SJCRH30 (cell line): ENCODE measurements around the gene ZNF580. TPM values are rescaled to one million over a fixed set of nuclear protein-coding genes. Genes with fewer than 3 reads are reported as not detected.

ENCODE experiments used
- DNase-seq, 2 experiments: peaks; one replicate each; pipeline ENCODE4 v3.0.0-alpha.2; 2015 to 2020
- H3K27ac ChIP-seq: fragments of 250-450 bp; sonication (Bioruptor Pico); 2 replicates; pipeline ENCODE4 v1.5.1; 2020; ENCODE audit warnings: mild to moderate bottlenecking, moderate library complexity
- H3K27me3 ChIP-seq: fragments of 250-450 bp; sonication (Bioruptor Pico); 2 replicates; pipeline ENCODE4 v1.5.1; 2020; ENCODE audit warnings: mild to moderate bottlenecking, moderate library complexity
- H3K36me3 ChIP-seq: fragments of 250-450 bp; sonication (Bioruptor Pico); 2 replicates; pipeline ENCODE4 v1.5.1; 2020; ENCODE audit warnings: mild to moderate bottlenecking, moderate library complexity
- H3K4me1 ChIP-seq: fragments of 250-450 bp; sonication (Bioruptor Pico); 2 replicates; pipeline ENCODE4 v1.5.1; 2020; ENCODE audit warnings: mild to moderate bottlenecking, moderate library complexity
- H3K4me3 ChIP-seq: fragments of 250-450 bp; sonication (Bioruptor Pico); 2 replicates; pipeline ENCODE4 v1.5.1; 2020; ENCODE audit warnings: mild to moderate bottlenecking, moderate library complexity
- H3K9me3 ChIP-seq: fragments of 250-450 bp; sonication (Bioruptor Pico); replicated peaks from 2 replicates; pipeline ENCODE4 v1.5.1; 2020; ENCODE audit warnings: mild to moderate bottlenecking, moderate library complexity
- total RNA-seq: library from RNA; depleted of rRNA; stranded (reverse); fragments of >200 nt; shearing (Covaris generic); gene quantifications from 2 replicates; pipeline ENCODE4 v1.2.3, GENCODE V29; 2014

ZNF580 gene
- total RNA-seq, 1 experiment from 2014 or later = 7.9 TPM

DNA sequence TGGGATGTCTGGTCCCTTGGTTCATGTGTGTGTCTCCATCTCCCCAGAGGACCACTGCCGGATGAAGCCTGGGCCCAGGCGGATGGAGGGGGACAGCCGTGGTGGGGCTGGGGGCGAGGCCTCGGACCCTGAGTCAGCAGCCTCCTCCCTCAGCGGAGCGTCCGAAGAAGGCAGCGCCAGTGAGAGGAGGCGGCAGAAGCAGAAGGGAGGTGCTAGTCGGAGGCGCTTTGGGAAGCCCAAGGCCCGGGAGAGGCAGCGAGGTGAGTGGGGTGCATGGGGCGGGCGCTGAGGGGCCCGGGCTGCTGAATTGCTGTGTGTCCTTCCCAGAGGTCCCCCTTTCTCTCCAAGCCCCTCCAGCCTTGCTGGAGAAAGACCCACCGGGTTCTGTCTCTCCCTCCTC, 10.4 kb downstream of the ZNF580 start:
- no peaks in the 10 kb centered on the region for H3K4me1 ChIP-seq
- peaks cover 8% of the 10 kb centered on the region; the same call in 1 of the 2 replicates for H3K36me3 ChIP-seq
- H3K27ac ChIP-seq = no peak overlapping the region
- H3K27me3 ChIP-seq = no peaks in the 10 kb centered on the region
- no peak for DNase-seq
- H3K9me3 ChIP-seq = no peaks in the 10 kb centered on the region
- H3K4me3 ChIP-seq = no peak overlapping the region

DNA sequence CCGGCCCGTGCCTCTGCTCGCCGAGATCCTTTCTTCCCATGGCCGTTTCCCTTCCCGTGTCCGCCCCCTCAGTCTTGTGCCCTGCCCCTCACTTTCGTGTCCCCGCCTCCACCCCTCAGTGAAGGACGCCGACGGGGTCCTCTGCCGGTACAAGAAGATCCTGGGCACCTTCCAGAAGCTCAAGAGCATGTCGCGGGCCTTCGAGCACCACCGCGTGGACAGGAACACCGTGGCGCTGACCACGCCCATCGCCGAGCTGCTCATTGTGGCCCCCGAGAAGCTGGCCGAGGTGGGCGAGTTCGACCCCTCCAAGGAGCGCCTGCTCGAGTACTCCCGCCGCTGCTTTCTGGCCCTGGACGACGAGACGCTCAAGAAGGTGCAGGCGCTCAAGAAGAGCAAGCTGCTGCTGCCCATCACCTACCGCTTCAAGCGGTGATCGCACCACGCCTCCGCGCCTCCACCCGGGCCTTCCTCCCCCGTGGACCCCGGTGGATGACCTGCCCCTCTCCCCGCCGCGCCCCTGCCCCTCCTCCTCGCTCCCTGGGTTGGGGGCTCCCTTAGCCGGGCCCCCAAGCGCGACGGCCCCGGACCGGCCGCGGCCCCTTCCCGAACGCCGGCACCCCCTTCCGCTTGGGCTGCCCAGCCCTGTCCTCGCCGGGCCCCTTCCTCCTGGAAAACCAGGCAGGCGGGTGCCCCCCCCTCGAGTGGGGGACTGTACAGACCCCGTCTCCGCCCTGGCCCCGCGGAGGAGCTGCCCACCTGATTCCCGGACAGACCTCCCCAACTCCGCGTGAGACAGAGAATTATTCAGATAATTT, 11.7 kb downstream of the ZNF580 start:
- Histone ChIP-seq H3K4me1 (0 out of 2 replicates have a peak, but pooled peaks cover 5% of the 10 kb centered on the region), H3K4me3 (no peak overlapping the region), H3K9me3 (no peaks in the 10 kb centered on the region), H3K27ac (no peak overlapping the region), H3K27me3 (no peaks in the 10 kb centered on the region), H3K36me3 (peaks cover 7% of the 10 kb centered on the region; the same call in 1 of the 2 replicates)
- DNase-seq = no peak

DNA sequence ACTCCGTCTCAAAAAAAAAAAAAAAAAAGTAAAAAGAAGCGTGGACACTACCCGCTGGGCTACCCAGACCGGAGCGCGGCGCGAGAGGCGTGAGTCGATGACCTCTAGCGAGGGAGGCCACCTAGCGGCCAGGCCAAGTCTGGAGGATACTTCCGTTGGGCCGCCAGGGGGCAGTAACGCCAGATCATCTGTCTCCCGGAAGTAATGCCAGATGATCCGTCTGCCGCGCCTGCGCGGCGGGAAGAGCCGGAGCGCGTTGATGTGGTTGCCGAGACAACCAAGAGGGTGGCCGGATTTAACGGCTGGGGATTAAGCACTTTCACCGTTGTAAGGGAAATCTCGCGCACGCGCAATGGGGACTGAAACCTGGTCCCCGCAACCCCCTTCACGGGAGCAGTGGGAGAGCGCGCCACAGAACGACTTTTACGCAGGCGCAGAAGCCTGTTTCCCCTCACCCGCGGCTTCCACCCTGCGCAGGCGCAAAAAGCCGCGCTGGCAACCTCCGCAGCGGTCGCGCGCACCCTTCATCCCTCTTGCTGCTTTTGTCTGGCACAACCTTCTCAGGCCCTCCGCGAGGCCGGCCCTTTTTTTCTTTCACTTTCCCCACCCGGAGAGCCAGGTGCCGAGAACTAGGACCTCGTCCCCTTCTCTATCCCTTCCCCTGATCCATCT, 13.0 kb downstream of the ZNF580 start:
- Histone ChIP-seq H3K9me3 (no peaks in the 10 kb centered on the region), H3K27ac (peak overlapping the region; percentile 98), H3K27me3 (no peaks in the 10 kb centered on the region), H3K4me3 (peak overlapping the region; percentile 87), H3K4me1 (0 out of 2 replicates have a peak, but pooled peaks cover 5% of the 10 kb centered on the region), H3K36me3 (peaks cover 7% of the 10 kb centered on the region; the same call in 1 of the 2 replicates)
- DNase-seq = peak; percentile 99

DNA sequence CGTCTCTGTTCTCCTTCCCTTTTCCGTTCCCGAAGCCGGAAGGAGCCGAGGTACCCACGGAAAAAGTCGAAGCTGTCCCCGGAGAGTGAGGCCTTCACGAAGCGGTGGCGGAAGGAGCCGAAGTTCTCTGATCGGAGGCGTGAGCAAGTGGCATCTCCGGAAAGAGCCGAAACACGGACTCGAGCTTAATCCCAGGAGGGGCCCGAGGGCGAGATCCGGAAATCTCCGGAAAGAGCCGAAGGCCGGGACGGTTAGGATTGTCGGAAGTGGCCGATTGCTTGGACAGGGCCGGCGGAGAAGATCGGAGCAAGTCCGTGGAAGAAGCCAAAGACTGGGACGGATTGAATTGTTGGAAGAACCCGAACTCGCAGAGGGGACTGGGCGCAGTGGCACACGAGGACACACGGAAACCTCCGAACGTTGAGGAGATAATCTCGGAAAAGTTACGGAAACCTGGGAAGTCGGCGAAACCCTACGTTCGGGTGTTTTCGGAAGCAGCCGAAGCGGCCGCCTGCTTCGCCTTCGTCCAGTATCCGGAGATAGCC, 13.6 kb downstream of the ZNF580 start:
- H3K27ac ChIP-seq = peak overlapping the region; percentile 98
- peaks cover 9% of the 10 kb centered on the region; the same call in 1 of the 2 replicates for H3K36me3 ChIP-seq
- no peaks in the 10 kb centered on the region for H3K27me3 ChIP-seq
- no peaks in the 10 kb centered on the region for H3K9me3 ChIP-seq
- peak overlapping the region; percentile 87 for H3K4me3 ChIP-seq
- H3K4me1 ChIP-seq = 0 out of 2 replicates have a peak, but pooled peaks cover 5% of the 10 kb centered on the region
- peak; percentile 99 for DNase-seq

DNA sequence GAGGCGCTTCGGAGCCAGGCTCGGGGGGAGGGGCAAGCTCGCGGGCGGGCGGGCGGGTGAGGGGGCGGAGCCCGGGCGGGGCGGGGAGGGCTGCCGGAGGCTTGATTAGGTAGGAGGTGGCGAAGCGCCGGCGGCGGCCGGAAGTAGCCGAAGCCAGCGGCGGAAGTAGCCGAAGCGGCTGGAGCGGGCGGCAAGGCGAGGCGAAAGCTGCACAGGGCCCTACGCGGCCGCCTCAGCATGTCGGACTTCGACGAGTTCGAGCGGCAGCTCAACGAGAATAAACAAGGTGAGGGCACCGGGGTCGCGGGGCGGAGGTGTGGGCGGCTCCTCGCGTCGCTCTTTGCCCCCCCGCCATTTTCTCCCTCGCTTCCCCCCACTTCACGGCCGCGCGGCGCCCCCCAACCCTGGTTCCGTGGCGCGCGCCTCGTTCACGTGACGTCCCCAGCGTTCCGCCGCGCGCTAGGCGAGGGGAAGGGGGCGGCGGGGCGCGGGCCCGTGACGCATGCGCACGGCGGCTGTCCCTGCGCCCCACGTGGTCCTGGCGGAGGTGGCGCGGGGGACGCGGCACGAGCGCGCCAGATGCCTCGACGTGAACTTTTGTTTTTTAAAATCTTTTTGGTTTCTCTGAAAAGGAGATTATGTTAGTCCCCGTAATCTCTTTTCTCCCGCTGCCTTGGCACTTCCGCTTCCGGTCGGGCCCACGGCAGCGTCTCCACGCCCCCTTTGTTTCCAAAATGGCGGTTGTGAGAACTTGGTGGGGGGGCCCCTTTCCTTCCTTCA, 14.3 kb downstream of the ZNF580 start, which contains the start of gene U2AF2:
Gene U2AF2 (plus strand): TSS at position 168 of the 780 bp plus-strand sequence. CDS start 70 bp downstream, at position 238.
- H3K4me3 ChIP-seq = peak within 1 kb of the TSS; percentile 87
- H3K4me1 ChIP-seq = 0 out of 2 replicates have a peak, but pooled peaks cover 5% of the 10 kb centered on the region
- peak within 1 kb of the TSS; percentile 98 for H3K27ac ChIP-seq
- H3K27me3 ChIP-seq = no peaks in the 10 kb centered on the region
- peaks cover 14% of the 10 kb centered on the region; the same call in 1 of the 2 replicates for H3K36me3 ChIP-seq
- peak; percentile 94 to 95 for DNase-seq
- no peaks in the 10 kb centered on the region for H3K9me3 ChIP-seq

DNA sequence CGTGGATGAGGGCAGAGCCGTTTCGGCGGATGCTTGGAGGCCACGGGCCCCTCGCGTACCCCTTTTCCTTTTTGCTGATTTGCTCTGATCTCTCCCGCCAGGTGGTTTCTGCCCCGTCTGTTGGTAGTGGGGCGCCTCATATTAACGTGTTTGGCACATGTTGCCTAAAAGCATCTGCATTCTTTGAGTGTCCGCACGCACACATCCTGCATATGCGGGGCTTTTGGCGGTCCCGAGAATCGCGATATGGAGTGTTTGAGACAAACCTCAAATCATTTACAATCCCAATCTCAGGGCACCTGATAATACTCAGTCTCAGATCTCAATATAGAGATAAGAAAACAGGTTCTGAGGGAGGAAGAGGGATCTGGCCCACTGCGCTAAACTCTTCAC, 14.8 kb downstream of the ZNF580 start:
- H3K4me3 ChIP-seq = peak overlapping the region; percentile 87
- peaks cover 14% of the 10 kb centered on the region; the same call in 1 of the 2 replicates for H3K36me3 ChIP-seq
- H3K27ac ChIP-seq = peak overlapping the region; percentile 98
- H3K27me3 ChIP-seq = no peaks in the 10 kb centered on the region
- 0 out of 2 replicates have a peak, but pooled peaks cover 5% of the 10 kb centered on the region for H3K4me1 ChIP-seq
- no peak for DNase-seq
- H3K9me3 ChIP-seq = no peaks in the 10 kb centered on the region

DNA sequence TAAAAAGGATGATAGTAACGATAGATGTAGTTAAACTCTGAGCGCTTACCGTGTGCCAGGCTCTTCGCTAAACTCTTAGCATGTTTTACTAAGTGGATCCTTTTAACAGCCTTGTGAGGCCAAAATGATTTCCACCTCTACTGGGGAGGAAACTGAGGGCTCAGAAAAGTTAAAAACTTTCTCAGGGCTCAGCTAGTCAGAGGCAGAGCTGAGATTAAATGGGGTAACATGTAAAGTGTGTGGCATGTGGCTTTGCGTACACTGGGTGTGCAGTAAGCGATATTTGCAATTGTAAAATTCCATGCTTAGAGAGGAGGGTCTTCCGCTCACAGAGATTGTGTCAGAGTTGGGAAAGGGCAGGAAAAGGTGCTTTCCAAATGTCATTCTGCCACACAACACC, 15.8 kb downstream of the ZNF580 start:
- H3K27me3 ChIP-seq = no peaks in the 10 kb centered on the region
- peaks cover 15% of the 10 kb centered on the region for H3K36me3 ChIP-seq
- H3K4me3 ChIP-seq = peak overlapping the region; percentile 87
- no peak overlapping the region for H3K27ac ChIP-seq
- H3K9me3 ChIP-seq = no peaks in the 10 kb centered on the region
- H3K4me1 ChIP-seq = 0 out of 2 replicates have a peak, but pooled peaks cover 5% of the 10 kb centered on the region
- DNase-seq = no peak

DNA sequence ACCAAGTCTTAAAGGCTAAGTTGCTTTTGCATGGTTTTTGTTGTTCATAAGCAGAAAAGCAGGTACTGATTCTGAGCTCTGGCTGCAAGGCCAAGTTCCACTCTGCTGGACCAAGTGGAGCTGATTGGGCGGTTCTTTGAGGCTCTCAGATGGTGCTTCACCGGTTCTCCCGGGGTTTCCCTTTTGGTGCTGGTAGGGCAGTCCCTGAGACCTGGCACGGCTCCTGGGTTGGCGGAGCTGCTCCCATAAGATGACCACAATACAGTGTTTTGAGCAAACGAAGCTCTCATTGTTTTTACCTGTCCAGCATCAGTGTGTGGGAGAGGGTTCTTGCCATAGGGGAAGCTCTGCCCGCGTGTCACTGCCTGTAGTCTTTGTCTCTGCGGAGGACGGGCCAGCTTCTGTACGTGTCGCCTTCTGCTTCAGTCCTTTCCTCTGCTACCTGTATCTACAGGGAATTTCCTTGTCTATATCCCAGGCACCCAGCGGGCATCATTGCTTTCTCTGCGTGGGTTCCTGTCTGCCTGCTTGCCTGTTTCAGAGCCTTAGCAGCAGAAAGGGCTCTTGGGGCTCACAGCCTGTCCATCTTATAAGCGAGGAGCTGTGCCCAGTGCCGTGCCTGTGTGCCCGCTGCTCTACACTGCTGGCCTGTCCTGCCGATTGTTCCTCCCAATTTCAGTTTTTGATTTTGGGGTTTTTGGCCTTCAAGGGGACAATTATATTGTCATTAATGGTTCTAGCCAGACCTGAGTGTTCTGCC, 16.4 kb downstream of the ZNF580 start:
- no peak overlapping the region for H3K27ac ChIP-seq
- no peak for DNase-seq
- no peaks in the 10 kb centered on the region for H3K9me3 ChIP-seq
- H3K4me1 ChIP-seq = 0 out of 2 replicates have a peak, but pooled peaks cover 5% of the 10 kb centered on the region
- no peaks in the 10 kb centered on the region for H3K27me3 ChIP-seq
- H3K4me3 ChIP-seq = no peak overlapping the region
- peaks cover 22% of the 10 kb centered on the region for H3K36me3 ChIP-seq

DNA sequence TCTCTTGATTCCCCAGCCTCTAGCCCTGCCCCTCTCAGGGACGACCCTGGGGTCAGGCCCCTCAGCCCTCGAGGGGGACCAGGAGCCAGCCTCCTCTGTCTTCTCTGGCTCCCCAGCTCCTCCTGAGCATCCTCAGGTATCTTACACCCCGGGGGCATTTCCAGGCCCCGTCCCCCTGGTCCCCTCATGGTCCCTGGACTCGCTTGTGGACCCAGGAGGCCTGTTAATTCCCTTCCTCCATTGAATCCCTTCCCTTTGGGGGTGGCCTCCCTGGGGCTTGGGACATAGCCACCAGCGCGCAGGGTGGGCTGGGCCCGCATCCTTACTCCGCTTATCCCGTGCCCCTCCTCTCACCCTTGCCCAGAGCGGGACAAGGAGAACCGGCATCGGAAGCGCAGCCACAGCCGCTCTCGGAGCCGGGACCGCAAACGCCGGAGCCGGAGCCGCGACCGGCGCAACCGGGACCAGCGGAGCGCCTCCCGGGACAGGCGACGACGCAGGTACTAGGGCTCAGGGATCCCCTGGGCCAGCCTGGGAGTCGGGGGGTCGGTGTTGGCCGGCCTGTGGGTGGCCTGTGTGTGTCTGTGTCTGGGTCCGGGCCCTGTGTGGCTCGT, 18.2 kb downstream of the ZNF580 start:
- H3K27me3 ChIP-seq = no peaks in the 10 kb centered on the region
- no peaks in the 10 kb centered on the region for H3K9me3 ChIP-seq
- 0 out of 2 replicates have a peak, but pooled peaks cover 5% of the 10 kb centered on the region for H3K4me1 ChIP-seq
- H3K27ac ChIP-seq = no peak overlapping the region
- no peak overlapping the region for H3K4me3 ChIP-seq
- H3K36me3 ChIP-seq = peaks cover 38% of the 10 kb centered on the region
- DNase-seq = no peak

DNA sequence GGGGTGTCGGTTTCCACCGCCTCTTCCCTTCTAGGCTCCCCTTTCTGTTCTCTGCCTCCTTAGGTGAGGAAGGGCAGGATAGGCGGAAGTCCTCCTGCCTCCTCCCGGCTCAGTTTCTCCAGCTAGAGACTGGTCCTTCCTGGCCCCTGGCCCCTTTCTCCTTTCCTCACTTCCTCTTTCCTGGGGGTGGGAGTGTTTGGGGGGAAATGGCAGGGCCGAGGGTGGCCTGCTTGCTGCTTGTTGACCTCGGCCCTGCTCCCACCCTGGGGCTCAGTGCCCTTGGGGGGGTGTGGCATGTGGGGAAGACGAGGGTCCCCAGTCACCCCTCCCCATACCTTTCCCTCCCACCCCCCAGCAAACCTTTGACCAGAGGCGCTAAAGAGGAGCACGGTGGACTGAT, 19.0 kb downstream of the ZNF580 start:
- H3K36me3 ChIP-seq = peaks cover 45% of the 10 kb centered on the region

DNA sequence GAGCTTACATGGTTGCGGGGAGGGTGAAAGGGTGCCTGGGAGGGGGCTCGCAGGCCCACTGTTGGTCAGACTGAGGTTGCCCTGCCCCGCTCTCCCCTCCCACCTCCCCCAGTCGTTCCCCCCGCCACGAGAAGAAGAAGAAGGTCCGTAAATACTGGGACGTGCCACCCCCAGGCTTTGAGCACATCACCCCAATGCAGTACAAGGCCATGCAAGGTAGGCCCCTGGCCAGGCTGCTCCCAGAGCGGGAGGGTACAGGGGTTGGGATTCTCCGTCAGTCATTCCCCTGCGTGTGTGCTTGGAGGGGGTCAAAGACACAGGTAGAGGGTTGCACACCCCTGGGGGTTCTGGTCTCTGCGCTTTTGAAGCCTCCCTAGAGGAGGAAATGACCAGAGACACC, 19.6 kb downstream of the ZNF580 start:
- Histone ChIP-seq H3K4me1 (0 out of 2 replicates have a peak, but pooled peaks cover 5% of the 10 kb centered on the region), H3K27ac (no peak overlapping the region), H3K36me3 (peaks cover 46% of the 10 kb centered on the region), H3K27me3 (no peaks in the 10 kb centered on the region), H3K9me3 (no peaks in the 10 kb centered on the region), H3K4me3 (no peak overlapping the region)
- no peak for DNase-seq

More for the DNA sequence above, 19.0 kb downstream of the ZNF580 start:
- H3K4me3 ChIP-seq = no peak overlapping the region
- H3K9me3 ChIP-seq = no peaks in the 10 kb centered on the region
- no peak overlapping the region for H3K27ac ChIP-seq
- 0 out of 2 replicates have a peak, but pooled peaks cover 5% of the 10 kb centered on the region for H3K4me1 ChIP-seq
- H3K27me3 ChIP-seq = no peaks in the 10 kb centered on the region
- DNase-seq = no peak

DNA sequence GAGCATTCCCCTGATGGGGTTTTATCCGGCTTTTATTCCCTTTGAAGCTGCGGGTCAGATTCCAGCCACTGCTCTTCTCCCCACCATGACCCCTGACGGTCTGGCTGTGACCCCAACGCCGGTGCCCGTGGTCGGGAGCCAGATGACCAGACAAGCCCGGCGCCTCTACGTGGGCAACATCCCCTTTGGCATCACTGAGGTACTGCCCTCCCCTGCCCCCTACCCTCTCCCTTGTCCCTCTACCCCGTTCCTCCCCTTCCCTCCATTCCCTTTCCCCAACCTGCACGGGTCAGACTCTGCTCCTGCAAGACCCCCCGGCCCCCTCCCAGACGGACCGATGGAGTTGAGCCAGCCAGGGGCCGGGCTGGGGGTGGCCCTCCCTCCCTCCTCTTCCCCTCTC, 20.2 kb downstream of the ZNF580 start:
- Histone ChIP-seq H3K4me3 (no peak overlapping the region), H3K4me1 (0 out of 2 replicates have a peak, but pooled peaks cover 5% of the 10 kb centered on the region), H3K9me3 (no peaks in the 10 kb centered on the region), H3K27ac (no peak overlapping the region), H3K27me3 (no peaks in the 10 kb centered on the region), H3K36me3 (peaks cover 52% of the 10 kb centered on the region)
- no peak for DNase-seq

DNA sequence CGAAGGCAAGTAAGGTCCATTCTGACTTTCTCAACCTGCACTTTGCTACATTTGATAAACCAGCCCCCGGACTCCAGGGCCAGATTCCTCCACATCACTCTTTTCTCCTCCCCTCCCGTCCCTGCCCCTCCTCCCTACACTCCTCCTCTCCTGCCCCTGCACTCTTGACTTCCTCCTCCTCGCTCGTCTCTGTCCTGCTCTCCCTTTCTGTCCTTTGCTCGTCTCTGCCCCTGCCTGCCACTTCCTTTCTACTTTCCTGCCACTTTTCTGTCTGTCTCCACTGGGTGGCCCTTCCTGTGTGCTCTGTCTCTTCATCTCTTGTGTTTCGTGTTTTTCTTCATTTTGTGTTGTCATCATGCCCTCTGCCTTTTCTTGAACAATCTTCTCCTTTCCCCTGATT, 21.0 kb downstream of the ZNF580 start:
- Histone ChIP-seq H3K27ac (no peak overlapping the region), H3K9me3 (no peaks in the 10 kb centered on the region), H3K27me3 (no peaks in the 10 kb centered on the region), H3K36me3 (peaks cover 55% of the 10 kb centered on the region), H3K4me3 (no peak overlapping the region), H3K4me1 (no peaks in the 10 kb centered on the region)
- DNase-seq = no peak
